MCF 10A (cell line): ENCODE data around the gene CPED1. TPM values are rescaled to one million over a fixed set of nuclear protein-coding genes. Genes with fewer than 3 reads are reported as not detected.
"Not testable (repeated sequence)": the region's sequence is repeated elsewhere in the genome, so short reads cannot be mapped to it uniquely, and the experiment has no call there.

ENCODE experiments used
- BruUV-seq: library from RNA; stranded (reverse); fragments of 400-500 nt; replicated peaks from 2 replicates; lab custom pipeline; 2021; lab: Mats Ljungman, UMichigan
- CTCF ChIA-PET: fragments of 300-600 bp; sonication (Branson Sonifier 250); formaldehyde crosslinking; extraction: SDS; loops from one replicate; lab custom pipeline; 2021; ENCODE audit warnings: antibody characterized with exemption, inconsistent platforms; lab: Yijun Ruan, JAX
- POLR2A ChIA-PET: fragments of 300-600, 350-650 bp; sonication (Branson Sonifier 250); formaldehyde crosslinking; extraction: SDS; loops from one replicate; lab custom pipeline; 2020; ENCODE audit warnings: antibody characterized with exemption, inconsistent platforms; lab: Yijun Ruan, JAX
- DNase-seq: peaks from one replicate; pipeline ENCODE4 v3.0.0-alpha.2; 2018; ENCODE audit not compliant: unreplicated experiment
- H3K27ac Mint-ChIP-seq: one replicate; pipeline ENCODE4 v1.8.0; 2022; ENCODE audit warnings: mild to moderate bottlenecking, low read depth, mixed read lengths; ENCODE audit not compliant: unreplicated experiment
- H3K27me3 Mint-ChIP-seq: one replicate; pipeline ENCODE4 v1.8.0; 2022; ENCODE audit warnings: mixed read lengths; ENCODE audit not compliant: insufficient read depth, unreplicated experiment
- H3K36me3 Mint-ChIP-seq: one replicate; pipeline ENCODE4 v1.8.0; 2022; ENCODE audit warnings: mild to moderate bottlenecking, moderate library complexity, mixed read lengths; ENCODE audit not compliant: insufficient read depth, unreplicated experiment
- H3K4me1 Mint-ChIP-seq: one replicate; pipeline ENCODE4 v1.8.0; 2022; ENCODE audit warnings: mixed read lengths; ENCODE audit not compliant: insufficient read depth, unreplicated experiment
- H3K4me3 Mint-ChIP-seq: one replicate; pipeline ENCODE4 v1.8.0; 2022; ENCODE audit warnings: mild to moderate bottlenecking, moderate library complexity, mixed read lengths; ENCODE audit not compliant: unreplicated experiment
- H3K9me3 Mint-ChIP-seq: one replicate; pipeline ENCODE4 v1.8.0; 2022; ENCODE audit warnings: mixed read lengths; ENCODE audit not compliant: unreplicated experiment
- intact Hi-C: fragments of 100-400 bp; cut with micrococcal nuclease; formaldehyde crosslinking; loops from 2 replicates; pipeline ENCODE4 v1.14.1; 2022
- total RNA-seq: library from RNA; stranded (reverse); gene quantifications from 2 replicates; pipeline ENCODE4 v1.2.3, GENCODE V29; 2022
- TF ChIP-seq, protein P1 (sequence below): fragments of 200-600 bp; IDR thresholded peaks from one replicate; pipeline ENCODE4 v1.8.0; 2022; ENCODE audit warnings: antibody characterized with exemption, mild to moderate bottlenecking; ENCODE audit not compliant: unreplicated experiment

CPED1 gene
- total RNA-seq, 1 experiment from 2014 or later = not detected

DNA sequence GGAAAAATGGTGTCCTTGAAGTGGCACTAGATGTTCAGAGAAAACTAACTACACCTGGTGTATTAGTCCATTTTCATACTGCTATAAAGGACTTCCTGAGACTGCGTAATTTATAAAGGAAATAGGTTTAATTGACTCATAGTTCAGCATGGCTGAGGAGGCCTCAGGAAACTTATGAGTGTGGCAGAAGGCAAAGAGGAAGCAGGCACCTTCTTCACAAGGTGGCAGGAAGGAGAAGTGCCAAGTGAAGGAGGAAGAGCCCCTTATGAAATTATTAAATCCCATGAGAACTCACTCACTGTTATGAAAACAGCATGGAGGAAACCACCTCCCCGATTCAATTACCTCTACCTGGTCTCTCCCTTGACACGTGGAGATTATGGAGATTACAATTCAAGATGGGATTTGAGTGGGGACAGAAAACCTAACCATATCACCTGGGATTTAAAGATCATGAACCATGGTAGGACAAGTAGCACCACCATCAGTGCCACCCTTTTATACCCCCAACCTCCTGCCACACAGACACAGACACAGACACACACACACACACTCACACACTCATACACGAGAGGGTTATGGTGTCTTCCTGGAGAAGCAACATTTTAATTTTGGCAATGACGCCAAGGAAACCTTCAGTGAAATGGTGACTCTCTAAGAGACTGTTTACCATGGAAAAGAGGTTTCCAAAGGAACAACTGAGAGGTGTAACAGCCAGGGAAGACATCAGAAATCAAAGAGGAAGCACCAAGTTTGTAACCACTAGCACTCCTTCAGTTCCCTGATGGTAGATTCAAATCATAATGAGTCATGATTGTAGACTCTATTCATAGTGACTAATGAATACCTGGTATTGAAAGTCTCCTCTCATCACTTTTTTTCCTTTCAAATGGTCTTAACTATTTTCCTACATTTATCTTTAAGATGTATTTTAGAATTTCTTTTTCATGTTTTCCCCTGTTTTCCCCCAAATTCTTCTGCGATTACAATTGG, 298.5 kb downstream of the CPED1 start:
- TF ChIP-seq, protein P1, sequence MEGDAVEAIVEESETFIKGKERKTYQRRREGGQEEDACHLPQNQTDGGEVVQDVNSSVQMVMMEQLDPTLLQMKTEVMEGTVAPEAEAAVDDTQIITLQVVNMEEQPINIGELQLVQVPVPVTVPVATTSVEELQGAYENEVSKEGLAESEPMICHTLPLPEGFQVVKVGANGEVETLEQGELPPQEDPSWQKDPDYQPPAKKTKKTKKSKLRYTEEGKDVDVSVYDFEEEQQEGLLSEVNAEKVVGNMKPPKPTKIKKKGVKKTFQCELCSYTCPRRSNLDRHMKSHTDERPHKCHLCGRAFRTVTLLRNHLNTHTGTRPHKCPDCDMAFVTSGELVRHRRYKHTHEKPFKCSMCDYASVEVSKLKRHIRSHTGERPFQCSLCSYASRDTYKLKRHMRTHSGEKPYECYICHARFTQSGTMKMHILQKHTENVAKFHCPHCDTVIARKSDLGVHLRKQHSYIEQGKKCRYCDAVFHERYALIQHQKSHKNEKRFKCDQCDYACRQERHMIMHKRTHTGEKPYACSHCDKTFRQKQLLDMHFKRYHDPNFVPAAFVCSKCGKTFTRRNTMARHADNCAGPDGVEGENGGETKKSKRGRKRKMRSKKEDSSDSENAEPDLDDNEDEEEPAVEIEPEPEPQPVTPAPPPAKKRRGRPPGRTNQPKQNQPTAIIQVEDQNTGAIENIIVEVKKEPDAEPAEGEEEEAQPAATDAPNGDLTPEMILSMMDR = no peak
- ChIA-PET CTCF (no interaction called here), POLR2A (interaction anchor here (0.7 to 1.0 kb wide), 2 partner anchors 12 to 1469 kb away, joined by 3 to 4 read pairs; no protein-coding TSS in a partner anchor)
- intact Hi-C loops = no loop called here
- DNase-seq = no peak
- no peaks in the 10 kb centered on the region for H3K27me3 Mint-ChIP-seq
- H3K9me3 Mint-ChIP-seq = peaks cover 21% of the 10 kb centered on the region
- no peaks in the 10 kb centered on the region for H3K36me3 Mint-ChIP-seq
- no peak overlapping the region for H3K27ac Mint-ChIP-seq
- H3K4me3 Mint-ChIP-seq = no peak overlapping the region
- H3K4me1 Mint-ChIP-seq = no peaks in the 10 kb centered on the region
- no TSS peak for BruUV-seq

DNA sequence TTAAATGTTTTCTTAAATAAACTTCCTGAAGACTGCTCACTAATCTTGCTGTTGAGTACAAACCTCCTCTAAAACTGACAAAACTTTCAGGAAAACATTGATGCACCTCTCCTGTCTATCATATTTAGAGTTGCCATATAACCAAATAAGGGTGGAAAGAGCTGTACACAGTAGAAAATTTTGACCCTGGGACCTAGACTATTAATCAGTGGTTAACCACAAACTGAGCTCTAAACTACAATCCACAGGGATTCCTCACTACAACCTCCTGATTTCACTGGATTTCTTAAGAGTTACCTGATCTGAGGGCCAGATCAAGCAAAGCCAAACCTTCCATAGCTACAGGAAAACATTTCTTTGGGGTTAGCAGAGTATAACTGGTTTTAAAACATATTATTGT, 300.4 kb downstream of the CPED1 start:
- no peaks in the 10 kb centered on the region for H3K4me1 Mint-ChIP-seq
- H3K36me3 Mint-ChIP-seq = no peaks in the 10 kb centered on the region
- H3K27me3 Mint-ChIP-seq = no peaks in the 10 kb centered on the region
- ChIA-PET POLR2A (interaction anchor here (1.0 kb wide), 1 partner anchor 12 kb away, joined by 4 read pairs; no protein-coding TSS in a partner anchor), CTCF (no interaction called here)
- peaks cover 20% of the 10 kb centered on the region for H3K9me3 Mint-ChIP-seq
- H3K27ac Mint-ChIP-seq = no peak overlapping the region
- peak; percentile 37 for DNase-seq
- TF ChIP-seq, protein P1 = no peak
- H3K4me3 Mint-ChIP-seq = no peak overlapping the region
- intact Hi-C loops = no loop called here
- BruUV-seq = no TSS peak

DNA sequence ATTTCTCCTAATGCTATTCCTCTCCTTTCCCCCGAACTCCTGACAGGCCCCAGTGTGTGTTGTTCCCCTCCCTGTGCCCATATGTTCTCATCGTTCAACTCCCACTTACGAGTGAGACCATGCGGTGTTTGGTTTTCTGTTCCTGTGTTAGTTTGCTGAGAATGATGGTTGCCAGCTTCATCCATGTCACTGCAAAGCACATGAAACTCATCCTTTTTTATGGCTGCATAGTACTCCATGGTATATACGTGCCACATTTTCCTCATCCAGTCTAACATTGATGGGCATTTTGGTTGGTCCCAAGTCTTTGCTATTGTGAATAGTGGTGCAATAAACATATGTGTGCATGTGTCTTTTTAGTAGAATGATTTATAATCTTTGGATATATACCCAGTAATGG, 301.4 kb downstream of the CPED1 start:
- H3K9me3 Mint-ChIP-seq = not testable (repeated sequence)

DNA sequence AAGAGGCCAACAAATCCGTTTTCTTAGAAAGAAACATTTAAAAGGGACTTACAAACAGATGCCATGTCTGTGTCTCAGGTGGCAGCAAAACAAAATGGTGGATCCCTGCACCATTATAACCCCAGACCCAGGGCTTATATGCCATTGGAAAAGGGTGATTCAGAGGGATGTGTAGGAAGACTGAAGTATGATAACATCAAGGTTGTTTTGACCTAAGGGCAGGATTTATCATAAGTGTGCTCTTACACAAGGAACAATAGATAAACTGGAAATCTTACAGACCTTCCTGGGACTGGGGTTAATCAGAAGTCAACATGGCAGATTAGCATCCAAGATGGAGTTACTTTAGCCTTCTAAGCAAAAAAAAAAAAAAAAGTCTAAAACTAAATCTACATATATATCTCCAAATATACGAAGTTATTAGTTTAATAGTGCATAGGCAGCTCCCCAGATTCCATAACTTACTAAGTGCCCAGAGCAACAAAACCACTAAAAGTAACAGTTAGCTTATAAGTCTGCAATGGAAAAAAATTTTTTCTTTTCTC, 306.0 kb downstream of the CPED1 start:
- no peak overlapping the region for H3K4me3 Mint-ChIP-seq
- CTCF ChIA-PET = interaction anchor here (0.5 to 0.7 kb wide), 4 partner anchors 10 to 42 kb away, joined by 3 to 5 read pairs (median 3); no protein-coding TSS in a partner anchor

More for the DNA sequence above, 301.4 kb downstream of the CPED1 start:
- BruUV-seq, CTCF ChIA-PET, DNase-seq, H3K27me3 Mint-ChIP-seq, H3K4me1 Mint-ChIP-seq, H3K36me3 Mint-ChIP-seq, POLR2A ChIA-PET, H3K4me3 Mint-ChIP-seq, H3K27ac Mint-ChIP-seq, intact Hi-C loops: not testable (repeated sequence)

More for the DNA sequence above, 306.0 kb downstream of the CPED1 start:
- intact Hi-C loops = no loop called here
- BruUV-seq = no TSS peak
- POLR2A ChIA-PET = no interaction called here
- H3K27ac Mint-ChIP-seq = no peak overlapping the region
- no peaks in the 10 kb centered on the region for H3K36me3 Mint-ChIP-seq
- no peak for DNase-seq
- H3K9me3 Mint-ChIP-seq = no peaks in the 10 kb centered on the region
- no peaks in the 10 kb centered on the region for H3K27me3 Mint-ChIP-seq
- H3K4me1 Mint-ChIP-seq = no peaks in the 10 kb centered on the region
- TF ChIP-seq, protein P1 = no peak
